Uterus (tissue), 2 donors: ENCODE data around the gene STT3B.

Experiments used
- CTCF ChIP-seq, 4 experiments: fragments of 200-600 bp in 2 of 4; fragments of 450-650 bp in 2 of 4; sonication (generic) in 2 of 4; IDR thresholded peaks; one replicate each; pipeline ENCODE4 v1.5.1; 2016 to 2019; ENCODE audit warnings: antibody characterized with exemption in 4 of 4, mild to moderate bottlenecking in 2 of 4, moderate library complexity in 1 of 4
- POLR2A ChIP-seq, 2 donors: fragments of 450-650 bp; IDR thresholded peaks; one replicate each; pipeline ENCODE4 v1.6.1; 2016; ENCODE audit warnings: antibody characterized with exemption in 2 of 2, mild to moderate bottlenecking in 1 of 2, moderate library complexity in 1 of 2

DNA sequence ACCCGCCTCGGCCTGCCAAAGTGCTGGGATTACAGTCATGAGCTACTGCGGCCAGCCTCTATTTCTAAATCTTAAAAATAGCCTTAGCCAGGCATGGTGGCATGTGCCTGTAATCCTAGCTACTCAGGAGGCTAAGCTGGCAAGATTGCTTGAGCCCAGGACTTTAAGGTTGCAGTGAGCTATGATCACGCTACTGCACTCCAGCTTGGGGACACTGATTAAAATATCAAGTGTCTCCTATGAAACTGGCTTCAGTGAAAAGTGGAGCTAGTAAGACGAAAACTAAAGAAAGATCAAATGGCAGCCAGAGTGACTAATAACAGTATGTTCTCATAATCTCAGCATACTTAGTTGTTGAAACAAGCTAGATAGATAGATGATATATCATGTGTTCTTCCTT, 112.5 kb downstream of the STT3B start:
- TF ChIP-seq POLR2A (IDR thresholded peaks at IDR 0.05): no peak
- no peak for TF ChIP-seq CTCF (IDR thresholded peaks at IDR 0.05)
